ENCODE data around the gene MSH5. TPM values are rescaled to one million over a fixed set of nuclear protein-coding genes. Genes with fewer than 3 reads are reported as not detected.

The MSH5 gene
- polyA plus RNA-seq, 1 donor from 2014 or later = 7.8 TPM

GRCh38 chr6:31770860-31771259, 31.1 kb downstream of the MSH5 start:
- Histone ChIP-seq H3K9me3 (ENCODE audit: low read length) (no peaks in the 10 kb centered on the region), H3K9ac (ENCODE audit: low read length) (no peak overlapping the region), H2AFZ (ENCODE audit: low read depth, low read length) (no peak overlapping the region), H3K4me3 (ENCODE audit: low read length) (no peak overlapping the region), H3F3A (ENCODE audit: insufficient read depth, low read length, poor library complexity, severe bottlenecking) (no peaks in the 10 kb centered on the region), H3K36me3 (ENCODE audit: insufficient read depth, low read length) (no peaks in the 10 kb centered on the region), H3K27me3 (ENCODE audit: insufficient read depth, low read depth, low read length) (no peaks in the 10 kb centered on the region), H3K79me2 (replicated peaks; ENCODE audit: insufficient read depth, low read length) (no peaks in the 10 kb centered on the region), H3K4me2 (ENCODE audit: low read length) (no peak overlapping the region), H3K27ac (ENCODE audit: low read length) (no peak overlapping the region), H4K20me1 (ENCODE audit: insufficient read depth) (no peaks in the 10 kb centered on the region), H3K9me2 (ENCODE audit: insufficient read depth, low read length) (no peaks in the 10 kb centered on the region)
- no peak for TF ChIP-seq MXI1 (conservative IDR thresholded peaks at IDR 0.05; ENCODE audit: poor library complexity, severe bottlenecking)
- TF ChIP-seq EP300 (conservative IDR thresholded peaks at IDR 0.05; ENCODE audit: poor library complexity, severe bottlenecking) = no peak

- no peak overlapping the region for H3K4me3 ChIP-seq (ENCODE audit: low read length)
- H3K4me2 ChIP-seq (ENCODE audit: low read length) = no peak overlapping the region
- H3F3A ChIP-seq (ENCODE audit: insufficient read depth, low read length, poor library complexity, severe bottlenecking) = no peaks in the 10 kb centered on the region
- no peaks in the 10 kb centered on the region for H3K9me2 ChIP-seq (ENCODE audit: insufficient read depth, low read length)
- H4K20me1 ChIP-seq (ENCODE audit: insufficient read depth) = no peaks in the 10 kb centered on the region
- H2AFZ ChIP-seq (ENCODE audit: low read depth, low read length) = no peak overlapping the region
- H3K9me3 ChIP-seq (ENCODE audit: low read length) = no peaks in the 10 kb centered on the region
- no peak overlapping the region for H3K9ac ChIP-seq (ENCODE audit: low read length)
- TF ChIP-seq POLR2AphosphoS5 (IDR thresholded peaks at IDR 0.05) (no peak), TAF1 (IDR thresholded peaks at IDR 0.05; ENCODE audit: low read depth) (no peak), MXI1 (conservative IDR thresholded peaks at IDR 0.05; ENCODE audit: poor library complexity, severe bottlenecking) (no peak), REST (IDR thresholded peaks at IDR 0.05; ENCODE audit: borderline replicate concordance) (no peak), RAD21 (conservative IDR thresholded peaks at IDR 0.05) (no peak), SMC3 (conservative IDR thresholded peaks at IDR 0.05; ENCODE audit: poor library complexity) (no peak), EP300 (conservative IDR thresholded peaks at IDR 0.05; ENCODE audit: poor library complexity, severe bottlenecking) (no peak), EZH2 (IDR thresholded peaks at IDR 0.05; ENCODE audit: borderline replicate concordance, insufficient read depth, low read length, poor library complexity, severe bottlenecking) (no peak), CTCF (IDR thresholded peaks at IDR 0.05; ENCODE audit: poor library complexity, severe bottlenecking) (no peak)
- H3K27ac ChIP-seq (ENCODE audit: low read length) = no peak overlapping the region
- no peaks in the 10 kb centered on the region for H3K36me3 ChIP-seq (ENCODE audit: insufficient read depth, low read length)
- H3K79me2 ChIP-seq (replicated peaks; ENCODE audit: insufficient read depth, low read length) = no peaks in the 10 kb centered on the region
- no peaks in the 10 kb centered on the region for H3K27me3 ChIP-seq (ENCODE audit: insufficient read depth, low read depth, low read length)
These were observed 32.2 kb downstream of the MSH5 start for GRCh38 chr6:31771992-31772358.

- Histone ChIP-seq H3K4me2 (ENCODE audit: low read length) (no peak overlapping the region), H3K27ac (ENCODE audit: low read length) (no peak overlapping the region), H3F3A (ENCODE audit: insufficient read depth, low read length, poor library complexity, severe bottlenecking) (no peaks in the 10 kb centered on the region), H3K36me3 (ENCODE audit: insufficient read depth, low read length) (peaks cover 2% of the 10 kb centered on the region), H3K79me2 (replicated peaks; ENCODE audit: insufficient read depth, low read length) (no peaks in the 10 kb centered on the region), H3K4me3 (ENCODE audit: low read length) (no peak overlapping the region), H3K9ac (ENCODE audit: low read length) (no peak overlapping the region), H2AFZ (ENCODE audit: low read depth, low read length) (no peak overlapping the region), H3K9me3 (ENCODE audit: low read length) (no peaks in the 10 kb centered on the region), H3K27me3 (ENCODE audit: insufficient read depth, low read depth, low read length) (no peaks in the 10 kb centered on the region), H3K9me2 (ENCODE audit: insufficient read depth, low read length) (no peaks in the 10 kb centered on the region), H4K20me1 (ENCODE audit: insufficient read depth) (no peaks in the 10 kb centered on the region)
- no peak for TF ChIP-seq CTCF (IDR thresholded peaks at IDR 0.05; ENCODE audit: poor library complexity, severe bottlenecking)
- TF ChIP-seq REST (IDR thresholded peaks at IDR 0.05; ENCODE audit: borderline replicate concordance) = no peak
- no peak for TF ChIP-seq POLR2AphosphoS5 (IDR thresholded peaks at IDR 0.05)
- TF ChIP-seq TAF1 (IDR thresholded peaks at IDR 0.05; ENCODE audit: low read depth) = no peak
- no peak for TF ChIP-seq EZH2 (IDR thresholded peaks at IDR 0.05; ENCODE audit: borderline replicate concordance, insufficient read depth, low read length, poor library complexity, severe bottlenecking)
- TF ChIP-seq SMC3 (conservative IDR thresholded peaks at IDR 0.05; ENCODE audit: poor library complexity) = no peak
- no peak for TF ChIP-seq EP300 (conservative IDR thresholded peaks at IDR 0.05; ENCODE audit: poor library complexity, severe bottlenecking)
- no peak for TF ChIP-seq RAD21 (conservative IDR thresholded peaks at IDR 0.05)
- no peak for TF ChIP-seq MXI1 (conservative IDR thresholded peaks at IDR 0.05; ENCODE audit: poor library complexity, severe bottlenecking)
These were observed 35.4 kb downstream of the MSH5 start for GRCh38 chr6:31775184-31775583.

Measured in neural cell (in vitro differentiated cells).